Caco-2 (cell line): Measurements from ENCODE around the gene CCDC197. TPM values are rescaled to one million over a fixed set of nuclear protein-coding genes. Genes with fewer than 3 reads are reported as not detected.

Source experiments
- BruUV-seq: library from RNA; stranded (reverse); fragments of 400-500 nt; replicated peaks from 2 replicates; lab custom pipeline; 2021; lab: Mats Ljungman, UMichigan
- CTCF ChIA-PET: fragments of 300-600 bp; sonication (Branson Sonifier 250); formaldehyde crosslinking; loops from one replicate; lab custom pipeline; 2022; ENCODE audit warnings: antibody characterized with exemption; lab: Charles Lee
- POLR2A ChIA-PET: fragments of 300-600 bp; sonication (Branson Sonifier 250); formaldehyde crosslinking; loops from one replicate; lab custom pipeline; 2022; ENCODE audit warnings: antibody characterized with exemption; lab: Charles Lee
- DNase-seq, 2 experiments: peaks; one replicate each; pipeline versions ENCODE4 v3.0.0 to v3.0.0-alpha.2; 2020 to 2022
- H3K27me3 ChIP-seq: replicated peaks from 2 replicates; pipeline ENCODE4 v1.6.0; 2011; ENCODE audit warnings: low read length; ENCODE audit not compliant: control insufficient read depth, insufficient read depth
- H3K36me3 ChIP-seq: 2 replicates; pipeline ENCODE4 v1.5.1; 2011; ENCODE audit warnings: low read length; ENCODE audit not compliant: control insufficient read depth, insufficient read depth
- H3K4me1 ChIP-seq: fragments of 250-450 bp; sonication (Bioruptor Pico); 2 replicates; pipeline ENCODE4 v1.5.1; 2020; ENCODE audit warnings: mild to moderate bottlenecking
- H3K4me3 ChIP-seq: 2 replicates; pipeline ENCODE4 v1.5.1; 2011; ENCODE audit warnings: low read depth, mild to moderate bottlenecking, control low read depth, low read length
- H3K9me3 ChIP-seq: fragments of 250-450 bp; sonication (Bioruptor Pico); 2 replicates; pipeline ENCODE4 v1.5.1; 2020; ENCODE audit warnings: mild to moderate bottlenecking, moderate library complexity
- H3K27ac Mint-ChIP-seq: one replicate; pipeline ENCODE4 v1.8.0; 2022; ENCODE audit warnings: mixed read lengths; ENCODE audit not compliant: unreplicated experiment
- H3K27me3 Mint-ChIP-seq: one replicate; pipeline ENCODE4 v1.8.0; 2022; ENCODE audit warnings: mixed read lengths; ENCODE audit not compliant: insufficient read depth, unreplicated experiment
- H3K36me3 Mint-ChIP-seq: one replicate; pipeline ENCODE4 v1.8.0; 2022; ENCODE audit warnings: mild to moderate bottlenecking, mixed read lengths; ENCODE audit not compliant: insufficient read depth, unreplicated experiment
- H3K4me1 Mint-ChIP-seq: one replicate; pipeline ENCODE4 v1.8.0; 2022; ENCODE audit warnings: low read depth, mixed read lengths; ENCODE audit not compliant: unreplicated experiment
- H3K4me3 Mint-ChIP-seq: one replicate; pipeline ENCODE4 v1.8.0; 2022; ENCODE audit warnings: mild to moderate bottlenecking, moderate library complexity, mixed read lengths; ENCODE audit not compliant: unreplicated experiment
- H3K9me3 Mint-ChIP-seq: one replicate; pipeline ENCODE4 v1.8.0; 2022; ENCODE audit warnings: mixed read lengths; ENCODE audit not compliant: unreplicated experiment
- intact Hi-C: fragments of 100-400 bp; cut with micrococcal nuclease; formaldehyde crosslinking; loops from one replicate; pipeline ENCODE4 v1.10.0; 2022; ENCODE audit not compliant: unreplicated experiment
- total RNA-seq: library from RNA; stranded (reverse); gene quantifications from 2 replicates; pipeline ENCODE4 v1.2.3, GENCODE V29; 2022
- TF ChIP-seq, protein P1 (sequence below), 2 experiments: fragments of 200-600 bp in 1 of 2; IDR thresholded peaks; 1 replicate in 1 of 2; 2 replicates in 1 of 2; pipeline versions ENCODE4 v1.5.1 to v1.8.0; 2011 to 2022; ENCODE audit warnings: antibody characterized with exemption in 1 of 2, control low read depth in 1 of 2, inconsistent platforms in 1 of 2, low read depth in 1 of 2, low read length in 1 of 2, mild to moderate bottlenecking in 1 of 2, moderate library complexity in 1 of 2; ENCODE audit not compliant: insufficient read depth in 1 of 2, severe bottlenecking in 1 of 2, unreplicated experiment in 1 of 2

Gene CCDC197
- total RNA-seq, 1 experiment from 2014 or later: not detected

DNA sequence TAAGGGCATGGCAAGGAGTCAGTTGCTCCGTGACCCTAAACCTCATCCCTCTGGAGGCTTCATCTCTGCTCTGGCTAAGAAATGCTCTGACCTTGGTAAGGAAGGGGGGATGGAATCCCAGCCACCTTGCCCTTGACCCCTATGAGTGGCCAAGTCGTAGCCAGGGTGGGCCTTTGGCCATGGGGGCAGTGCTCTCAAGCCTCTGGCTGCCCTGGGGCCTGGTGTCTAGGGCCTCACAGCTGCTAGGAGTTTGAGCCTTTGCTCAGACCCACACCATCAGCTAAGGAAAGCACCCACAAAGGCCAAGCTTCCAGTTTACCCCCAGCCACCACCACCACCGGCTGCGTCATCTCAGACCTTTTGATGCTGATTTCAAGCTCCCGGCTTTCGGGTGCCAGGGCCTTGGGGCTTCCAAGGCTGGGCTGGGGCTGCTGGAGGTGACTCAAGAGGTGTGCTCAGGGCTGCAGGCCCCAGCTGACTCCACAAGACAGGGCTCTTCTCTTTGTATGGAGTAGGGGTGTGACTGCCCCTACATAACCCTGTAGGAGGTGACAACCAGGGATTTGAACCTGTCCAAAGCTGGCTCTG lies 24.4 kb upstream of the CCDC197 start:
- Mint-ChIP-seq H3K4me1 (no peaks in the 10 kb centered on the region), H3K27me3 (no peaks in the 10 kb centered on the region), H3K9me3 (no peaks in the 10 kb centered on the region), H3K27ac (no peak overlapping the region), H3K4me3 (no peak overlapping the region), H3K36me3 (no peaks in the 10 kb centered on the region)
- no peak for DNase-seq
- Histone ChIP-seq H3K36me3 (no peaks in the 10 kb centered on the region), H3K4me3 (no peak overlapping the region), H3K9me3 (no peaks in the 10 kb centered on the region), H3K27me3 (no peaks in the 10 kb centered on the region), H3K4me1 (no peaks in the 10 kb centered on the region)
- TF ChIP-seq, protein P1, sequence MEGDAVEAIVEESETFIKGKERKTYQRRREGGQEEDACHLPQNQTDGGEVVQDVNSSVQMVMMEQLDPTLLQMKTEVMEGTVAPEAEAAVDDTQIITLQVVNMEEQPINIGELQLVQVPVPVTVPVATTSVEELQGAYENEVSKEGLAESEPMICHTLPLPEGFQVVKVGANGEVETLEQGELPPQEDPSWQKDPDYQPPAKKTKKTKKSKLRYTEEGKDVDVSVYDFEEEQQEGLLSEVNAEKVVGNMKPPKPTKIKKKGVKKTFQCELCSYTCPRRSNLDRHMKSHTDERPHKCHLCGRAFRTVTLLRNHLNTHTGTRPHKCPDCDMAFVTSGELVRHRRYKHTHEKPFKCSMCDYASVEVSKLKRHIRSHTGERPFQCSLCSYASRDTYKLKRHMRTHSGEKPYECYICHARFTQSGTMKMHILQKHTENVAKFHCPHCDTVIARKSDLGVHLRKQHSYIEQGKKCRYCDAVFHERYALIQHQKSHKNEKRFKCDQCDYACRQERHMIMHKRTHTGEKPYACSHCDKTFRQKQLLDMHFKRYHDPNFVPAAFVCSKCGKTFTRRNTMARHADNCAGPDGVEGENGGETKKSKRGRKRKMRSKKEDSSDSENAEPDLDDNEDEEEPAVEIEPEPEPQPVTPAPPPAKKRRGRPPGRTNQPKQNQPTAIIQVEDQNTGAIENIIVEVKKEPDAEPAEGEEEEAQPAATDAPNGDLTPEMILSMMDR (IDR thresholded peaks at IDR 0.05; ENCODE audit: insufficient read depth in 1 of 2, low read depth in 1 of 2, low read length in 1 of 2, severe bottlenecking in 1 of 2, unreplicated experiment in 1 of 2): no peak
- CTCF ChIA-PET: no interaction called here
- BruUV-seq: no TSS peak
- POLR2A ChIA-PET: no interaction called here
- intact Hi-C loops: no loop called here

DNA sequence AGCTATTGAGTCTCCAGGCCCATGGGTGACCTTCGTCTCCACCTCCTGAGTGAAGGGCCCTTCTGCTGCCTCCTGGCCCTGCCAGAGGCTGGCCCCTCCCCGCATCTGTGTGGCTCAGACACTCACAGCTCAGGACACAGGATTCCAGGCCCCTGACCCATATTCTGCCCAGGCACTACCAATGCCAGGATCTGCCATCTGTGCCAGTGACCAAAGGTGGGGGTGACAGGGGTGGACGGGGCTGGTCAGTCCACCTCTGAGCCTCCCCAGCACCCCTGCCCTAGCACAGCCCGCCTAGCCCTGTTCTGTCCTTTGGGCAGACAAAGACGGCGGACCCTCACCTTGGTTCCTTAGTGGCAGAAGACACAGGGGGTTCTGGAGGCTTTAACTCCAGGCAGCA lies 23.5 kb upstream of the CCDC197 start:
- POLR2A ChIA-PET: no interaction called here
- intact Hi-C loops: no loop called here
- Mint-ChIP-seq H3K27me3 (no peaks in the 10 kb centered on the region), H3K4me1 (no peaks in the 10 kb centered on the region), H3K36me3 (no peaks in the 10 kb centered on the region), H3K9me3 (no peaks in the 10 kb centered on the region), H3K4me3 (no peak overlapping the region), H3K27ac (no peak overlapping the region)
- BruUV-seq: no TSS peak
- H3K4me1 ChIP-seq: no peaks in the 10 kb centered on the region
- no peaks in the 10 kb centered on the region for H3K27me3 ChIP-seq
- no peak for DNase-seq
- CTCF ChIA-PET: no interaction called here
- H3K9me3 ChIP-seq: no peaks in the 10 kb centered on the region
- TF ChIP-seq, protein P1 (IDR thresholded peaks at IDR 0.05; ENCODE audit: insufficient read depth in 1 of 2, low read depth in 1 of 2, low read length in 1 of 2, severe bottlenecking in 1 of 2, unreplicated experiment in 1 of 2): no peak
- no peak overlapping the region for H3K4me3 ChIP-seq
- no peaks in the 10 kb centered on the region for H3K36me3 ChIP-seq

DNA sequence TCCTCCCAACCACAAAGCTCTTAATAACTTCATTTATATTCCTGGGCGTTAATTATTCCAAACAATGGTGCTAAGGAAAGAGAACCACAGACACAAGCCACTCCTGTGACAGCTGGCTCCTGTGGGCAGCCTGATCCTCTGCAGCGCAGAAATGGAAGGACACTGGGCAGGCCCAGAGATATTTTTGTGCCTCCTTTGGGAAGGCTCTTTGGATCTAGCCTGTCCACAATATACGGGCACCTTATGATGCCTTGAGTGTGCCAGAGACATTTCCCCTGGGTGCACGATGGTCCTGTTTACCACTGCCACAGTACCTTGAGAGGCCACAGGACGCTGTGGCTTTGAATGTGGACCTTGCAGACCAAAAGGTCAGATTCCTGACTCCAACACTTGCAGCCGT lies 22.8 kb upstream of the CCDC197 start:
- Histone ChIP-seq H3K36me3 (no peaks in the 10 kb centered on the region), H3K9me3 (no peaks in the 10 kb centered on the region), H3K4me1 (no peaks in the 10 kb centered on the region), H3K27me3 (no peaks in the 10 kb centered on the region), H3K4me3 (no peak overlapping the region)
- BruUV-seq: no TSS peak
- H3K9me3 Mint-ChIP-seq: no peaks in the 10 kb centered on the region
- H3K4me1 Mint-ChIP-seq: no peaks in the 10 kb centered on the region
- no peaks in the 10 kb centered on the region for H3K36me3 Mint-ChIP-seq
- intact Hi-C loops: no loop called here
- POLR2A ChIA-PET: no interaction called here
- TF ChIP-seq, protein P1 (IDR thresholded peaks at IDR 0.05; ENCODE audit: insufficient read depth in 1 of 2, low read depth in 1 of 2, low read length in 1 of 2, severe bottlenecking in 1 of 2, unreplicated experiment in 1 of 2): no peak
- DNase-seq: no peak
- no peak overlapping the region for H3K4me3 Mint-ChIP-seq
- no peaks in the 10 kb centered on the region for H3K27me3 Mint-ChIP-seq
- CTCF ChIA-PET: no interaction called here
- no peak overlapping the region for H3K27ac Mint-ChIP-seq
